GM20431 (cell line): ENCODE data around the gene INPP4B.

Experiments
- in situ Hi-C: fragments of 300-500 bp; cut with MseI, MboI; formaldehyde crosslinking; loops from one replicate; pipeline ENCODE4 v1.15.0; 2020; ENCODE audit warnings: low sequenced_read_pairs; ENCODE audit not compliant: unreplicated experiment

The INPP4B gene

DNA sequence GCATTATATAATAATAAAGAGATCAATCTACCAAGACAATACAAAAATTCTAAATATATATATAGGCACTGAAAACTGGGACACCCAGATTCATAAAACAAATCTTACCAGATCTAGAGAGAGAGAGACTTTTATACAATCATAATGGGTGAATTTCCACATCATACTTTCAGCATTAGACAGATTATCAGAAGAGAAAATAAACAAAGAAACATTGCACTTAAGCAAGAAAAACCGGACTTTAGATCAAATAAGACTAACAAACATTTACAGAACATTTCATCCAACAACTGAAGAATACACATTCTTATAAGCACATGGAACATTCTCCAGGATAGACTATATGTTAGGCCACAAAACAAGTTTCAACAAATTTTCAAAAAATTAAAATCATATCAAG, 245.1 kb downstream of the INPP4B start:
- in situ Hi-C loops: no loop called here

DNA sequence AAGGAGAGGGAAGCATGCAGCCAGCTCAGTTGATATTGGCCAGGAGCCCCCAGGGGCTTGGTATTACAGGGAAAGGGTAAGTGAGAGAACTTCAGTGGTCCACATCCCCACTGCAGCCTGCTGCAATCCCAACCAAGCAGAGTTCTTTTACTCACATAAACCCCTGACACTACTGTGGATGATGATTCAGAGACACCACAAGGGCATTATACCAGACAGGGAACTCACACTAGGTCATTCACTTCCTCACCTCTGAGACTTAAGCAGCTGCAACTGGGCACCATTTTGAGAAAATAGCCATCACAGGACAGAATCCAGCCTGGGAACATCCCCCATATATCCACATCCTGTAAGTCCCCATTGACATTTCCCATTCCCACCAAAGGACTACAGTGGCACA, 248.0 kb downstream of the INPP4B start:
- in situ Hi-C loops: no loop called here

DNA sequence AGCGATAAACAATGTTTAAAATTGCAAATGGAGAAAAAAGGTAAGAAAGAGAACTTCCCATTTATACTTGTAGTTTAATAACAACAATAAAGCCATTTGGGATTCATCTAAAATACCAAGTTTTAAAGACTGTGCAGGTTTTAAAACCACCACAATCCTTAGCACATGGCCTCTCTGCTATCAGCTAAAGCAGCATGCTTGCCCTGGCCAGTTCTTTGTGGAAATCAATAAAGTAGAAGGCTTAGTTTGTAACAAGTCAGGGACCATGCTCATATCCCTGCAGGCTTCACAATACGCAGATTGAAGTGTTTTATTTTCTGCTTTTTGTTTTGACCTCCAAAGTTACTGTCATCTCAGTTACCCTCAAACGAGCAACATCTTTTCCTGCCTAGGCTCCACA, 249.5 kb downstream of the INPP4B start:
- in situ Hi-C loops: no loop called here

DNA sequence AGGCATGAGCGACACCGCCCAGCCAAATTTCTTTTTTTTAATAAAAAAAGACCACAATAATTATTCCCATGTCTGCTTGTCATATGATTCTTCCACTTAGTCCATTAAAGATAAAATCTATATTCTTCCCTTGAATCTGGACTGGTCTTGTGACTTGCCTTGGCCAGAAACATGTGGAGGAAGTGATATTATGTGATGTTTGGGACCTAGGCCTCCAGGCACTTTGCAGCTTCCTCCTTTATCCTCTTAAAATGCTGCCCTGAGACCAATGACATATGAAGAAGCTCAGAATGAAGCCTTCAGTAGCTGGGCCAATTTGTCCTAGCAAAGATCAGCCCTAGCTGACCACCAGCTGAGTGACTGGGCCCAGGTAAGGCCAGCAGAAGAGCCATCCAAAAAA, 250.0 kb downstream of the INPP4B start:
- in situ Hi-C loops: no loop called here

DNA sequence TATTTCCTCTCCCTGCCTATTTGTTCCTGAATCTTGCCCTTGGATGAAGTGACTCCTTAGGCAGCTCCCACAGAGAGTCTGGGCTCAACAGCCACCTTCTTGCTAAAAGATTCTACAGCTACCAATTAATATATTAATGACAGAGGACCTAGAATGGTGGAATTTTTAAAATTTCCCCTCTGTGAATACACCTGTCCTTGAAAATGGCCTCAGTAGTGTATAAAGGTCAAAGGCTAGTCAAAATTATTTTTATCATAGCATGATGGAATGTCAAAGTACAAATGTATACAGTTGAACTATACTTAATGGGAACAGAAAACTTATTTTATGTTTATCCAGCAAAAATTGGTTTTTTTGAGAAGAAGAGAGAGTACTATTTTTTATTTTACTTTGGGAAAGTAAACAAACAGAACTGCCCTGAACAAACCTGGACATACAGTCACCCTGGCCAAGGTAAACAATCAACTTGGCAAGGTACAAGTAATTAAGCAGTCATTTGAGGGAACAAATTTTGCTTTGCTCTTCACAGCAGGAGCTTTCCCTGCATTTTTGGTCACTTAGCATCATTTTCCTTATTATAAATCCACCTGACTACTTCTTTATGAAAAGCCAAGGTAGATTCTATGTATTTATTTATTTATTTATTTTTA, 250.8 kb downstream of the INPP4B start:
- in situ Hi-C loops: no loop called here

DNA sequence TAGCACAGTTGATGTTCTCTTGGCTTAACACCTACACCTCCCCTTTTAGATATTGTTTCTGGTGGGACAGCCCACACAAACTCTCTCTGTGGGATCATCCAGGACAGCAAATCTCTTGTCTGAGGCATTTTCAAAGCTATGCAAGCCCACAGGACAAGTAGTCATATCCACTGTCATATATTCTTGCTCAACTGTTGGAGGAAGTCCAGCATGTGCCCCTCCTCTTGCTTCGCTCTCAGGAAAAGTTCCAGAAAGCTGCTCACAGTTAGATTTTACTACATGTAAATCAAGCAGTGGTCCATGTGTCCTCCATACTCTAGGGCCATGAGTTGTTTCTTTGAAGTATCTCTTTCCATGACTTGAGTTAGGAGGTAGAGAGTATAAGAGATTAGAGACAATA, 260.7 kb downstream of the INPP4B start:
- in situ Hi-C loops: no loop called here

DNA sequence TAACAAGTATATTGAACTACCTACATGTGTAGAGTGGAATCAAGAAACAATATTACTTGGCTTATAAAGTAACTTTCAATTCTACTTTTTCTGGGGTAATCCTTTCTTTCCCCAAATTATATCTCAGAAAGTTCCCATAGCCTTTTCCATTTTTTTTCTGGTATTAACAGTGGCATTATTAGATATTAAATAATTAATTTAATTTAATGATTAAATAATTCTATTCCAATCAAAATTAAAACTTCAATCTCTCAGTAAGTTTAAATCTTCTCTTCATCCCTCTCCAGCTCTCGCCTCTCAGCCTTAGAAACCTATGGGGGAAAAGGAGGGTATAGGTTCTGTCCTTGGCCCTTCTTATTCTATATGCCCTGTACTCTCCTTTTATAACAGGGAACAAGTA, 262.4 kb downstream of the INPP4B start:
- in situ Hi-C loops: no loop called here

DNA sequence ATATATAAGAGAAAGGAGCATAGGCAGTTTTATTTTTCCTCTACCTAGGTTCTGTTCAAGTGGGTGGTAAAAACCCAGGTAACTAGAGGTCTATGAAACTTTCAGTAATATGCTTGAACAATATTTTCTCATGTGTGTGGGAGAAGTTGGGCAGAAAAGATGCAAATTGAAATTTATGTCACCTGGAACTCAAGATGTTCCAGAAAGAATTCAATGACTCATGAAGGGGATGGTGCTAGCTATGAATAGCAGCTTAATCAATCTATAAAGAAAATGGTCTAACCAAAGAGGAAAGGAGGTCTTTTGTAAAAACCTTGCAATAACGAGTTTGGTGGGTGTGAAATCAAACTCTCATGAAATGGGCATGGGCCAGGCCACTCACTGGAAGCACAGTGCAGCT, 263.8 kb downstream of the INPP4B start:
- in situ Hi-C loops: no loop called here

DNA sequence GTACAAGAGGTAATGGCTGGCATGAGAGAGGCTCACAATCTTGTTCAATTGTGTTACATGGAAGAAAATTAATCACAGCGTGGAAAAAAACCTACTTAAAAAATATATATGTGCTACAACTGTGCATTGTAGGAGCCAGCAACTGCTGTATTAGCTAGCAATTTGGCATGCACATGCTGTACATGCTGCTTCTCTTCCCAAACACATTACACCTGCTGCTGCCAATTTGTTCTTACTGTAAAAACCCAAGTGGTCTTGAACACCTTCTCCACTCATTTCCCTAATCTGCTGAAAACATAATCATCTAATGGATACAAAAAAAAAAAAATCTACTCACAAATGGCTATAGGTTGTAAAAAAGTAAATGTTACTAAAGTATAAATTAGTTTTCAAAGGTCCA, 264.2 kb downstream of the INPP4B start:
- in situ Hi-C loops: no loop called here

DNA sequence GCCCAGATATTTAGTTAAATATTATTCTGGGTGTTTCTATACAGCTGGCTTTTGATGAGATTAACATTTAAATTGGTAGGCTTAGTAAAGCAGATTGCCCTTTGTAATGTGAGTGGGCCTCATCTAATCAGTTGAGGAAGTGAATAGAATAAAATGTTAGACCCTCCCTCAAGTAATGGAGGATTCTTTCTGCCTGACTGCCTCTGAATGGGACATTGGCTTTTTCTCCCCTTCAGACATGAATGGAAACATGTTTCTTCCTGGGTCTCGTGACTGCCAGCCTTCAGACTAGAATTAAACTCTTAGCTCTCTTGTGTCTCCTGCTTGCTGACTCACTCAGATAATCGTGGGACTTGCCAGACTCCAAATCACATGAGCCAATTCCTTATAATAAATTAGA, 266.7 kb downstream of the INPP4B start:
- in situ Hi-C loops: no loop called here

DNA sequence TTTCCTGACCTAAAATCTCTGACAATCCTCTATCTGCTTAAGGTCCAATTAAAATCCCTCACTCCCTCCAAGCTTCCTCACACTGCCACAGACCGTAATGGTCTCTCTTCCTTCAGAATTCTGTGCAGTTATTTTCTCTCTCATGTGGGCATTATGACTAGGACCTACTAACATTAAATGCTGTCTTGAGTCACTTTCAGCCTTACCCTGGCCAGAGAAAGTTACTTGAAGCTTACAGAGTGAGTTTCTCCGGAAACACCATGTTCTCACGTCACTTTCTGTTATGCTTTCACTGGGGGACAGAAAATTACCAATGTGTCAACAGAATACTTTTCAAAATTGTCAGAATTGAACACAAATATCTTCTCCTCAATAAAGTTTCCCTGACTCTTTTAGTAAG, 271.8 kb downstream of the INPP4B start:
- in situ Hi-C loops: no loop called here

DNA sequence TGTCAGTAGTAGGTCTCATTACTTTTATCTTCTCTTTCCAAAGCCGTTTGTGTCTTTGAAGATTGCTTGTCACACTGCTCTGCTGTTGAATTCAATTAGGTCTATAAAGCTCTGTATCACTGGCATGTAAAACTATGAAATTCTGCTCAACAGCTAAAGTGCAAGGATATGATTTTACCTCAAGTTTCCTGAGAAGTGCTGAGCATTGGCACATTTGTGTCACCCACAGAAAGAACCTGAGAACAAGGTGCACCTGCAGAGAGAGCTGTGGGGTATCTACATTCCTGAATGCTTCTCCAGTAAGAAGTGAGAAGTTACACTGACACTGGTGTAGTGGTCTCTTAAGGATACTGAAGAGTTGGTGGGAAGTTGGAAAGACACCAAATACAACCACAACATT, 274.0 kb downstream of the INPP4B start:
- in situ Hi-C loops: no loop called here

DNA sequence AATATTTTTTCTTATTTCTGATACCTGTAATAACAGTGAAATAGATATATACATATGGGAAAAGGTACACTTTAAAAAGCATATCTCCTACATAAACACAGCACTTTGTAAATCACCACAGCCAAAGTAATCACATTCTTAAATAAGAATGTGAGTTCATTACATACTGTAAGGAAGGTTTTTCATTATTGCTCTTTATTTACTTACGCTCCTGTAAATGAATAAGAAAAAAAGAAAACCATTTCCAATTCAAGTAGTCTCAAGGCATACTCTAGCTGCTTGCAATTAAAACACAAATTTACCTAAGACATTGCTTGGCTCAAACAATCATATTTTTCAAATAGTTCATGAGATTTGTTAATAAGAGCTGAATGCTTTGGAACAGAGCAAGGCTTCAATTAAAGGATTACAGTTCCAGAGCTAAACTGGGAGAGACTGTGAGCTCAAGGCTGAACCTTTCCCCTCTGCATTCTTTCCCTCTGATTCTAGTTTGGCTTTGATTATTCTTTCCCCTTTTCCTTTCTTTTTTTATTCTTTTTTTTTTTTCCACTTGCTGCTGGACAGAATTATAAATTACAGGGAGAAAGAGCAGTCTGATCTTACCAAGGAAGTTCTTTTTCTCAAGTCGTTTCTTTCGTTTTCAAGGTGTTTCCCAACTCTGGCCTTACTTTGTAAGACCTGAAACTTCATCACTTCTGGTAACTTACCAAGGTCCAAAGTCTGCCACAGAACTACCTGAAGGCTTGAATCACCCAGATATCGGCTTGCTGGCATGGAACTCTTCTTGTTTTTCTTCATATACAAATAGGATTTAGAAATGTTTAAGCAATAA, 278.3 kb downstream of the INPP4B start:
- in situ Hi-C loops: no loop called here

DNA sequence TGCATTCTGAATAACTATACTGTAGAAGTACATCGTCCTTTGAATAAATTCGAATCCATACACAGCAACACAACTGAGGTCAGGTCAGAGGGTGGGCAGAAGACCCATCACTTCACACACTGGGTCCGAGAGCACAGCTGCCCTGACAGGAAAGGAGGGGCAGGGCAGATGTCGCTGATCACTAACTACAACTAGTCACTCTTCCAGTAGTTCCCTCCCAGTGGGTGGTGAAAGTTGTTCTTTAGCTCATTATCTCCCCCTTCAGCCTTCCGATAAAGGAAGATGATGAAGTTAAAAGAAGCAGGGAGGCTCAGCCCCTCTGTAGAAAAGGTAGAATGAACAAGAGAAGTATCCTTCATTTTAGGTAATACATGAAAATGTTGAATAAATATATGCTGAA, 278.9 kb downstream of the INPP4B start:
- in situ Hi-C loops: no loop called here

DNA sequence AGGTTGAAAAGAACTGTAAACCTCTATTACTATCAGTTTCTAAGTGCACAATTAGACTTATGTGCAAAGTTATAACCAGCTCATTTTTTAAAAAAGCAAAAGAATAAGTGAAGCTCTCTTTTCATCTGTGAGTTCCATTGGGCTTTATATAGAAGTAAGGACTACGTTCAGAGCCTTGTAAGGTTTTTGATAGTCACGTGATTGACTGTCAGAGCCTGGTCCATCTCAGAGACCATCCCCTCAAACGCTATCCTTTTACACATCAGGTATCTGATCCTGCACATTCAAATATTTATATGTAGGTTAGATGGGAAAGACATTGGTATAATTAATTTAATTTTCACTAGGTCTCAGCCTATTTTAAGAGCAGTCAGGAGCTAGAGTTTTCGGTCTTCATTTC, 279.3 kb downstream of the INPP4B start:
- in situ Hi-C loops: no loop called here

DNA sequence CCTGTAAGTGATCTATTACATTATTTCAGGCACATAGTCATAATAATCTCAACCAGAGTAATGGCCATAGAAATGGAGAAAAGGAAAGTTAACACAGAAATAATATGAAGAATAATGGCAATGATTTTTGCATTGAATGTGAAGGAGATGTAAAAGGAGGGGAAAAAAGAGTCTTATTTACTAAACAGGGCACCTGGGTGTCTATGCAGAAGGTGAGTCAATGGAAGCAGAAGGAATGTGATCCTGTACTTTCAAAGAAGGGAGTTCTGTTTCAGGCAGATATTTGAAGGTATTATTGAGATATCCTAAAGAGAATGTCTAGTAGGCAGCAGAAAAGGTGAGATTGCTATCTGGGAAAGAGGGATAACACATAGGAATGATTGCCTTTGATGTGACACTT, 279.9 kb downstream of the INPP4B start:
- in situ Hi-C loops: no loop called here

DNA sequence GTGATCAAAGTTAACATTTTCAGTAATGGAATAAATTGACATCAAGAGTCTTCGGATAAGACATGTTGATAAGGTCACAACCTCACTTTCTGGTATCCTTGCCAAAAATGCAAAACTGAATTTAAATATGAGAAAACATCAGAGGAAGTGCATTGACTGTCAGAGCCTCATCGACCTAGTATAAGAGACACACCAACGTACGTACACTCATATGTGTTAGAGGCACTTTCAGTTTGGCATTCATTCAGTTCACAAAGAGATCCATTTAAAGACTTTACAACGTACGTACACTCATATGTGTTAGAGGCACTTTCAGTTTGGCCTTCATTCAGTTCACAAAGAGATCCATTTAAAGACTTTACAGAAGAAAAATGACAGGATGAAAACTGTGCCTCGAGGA, 280.3 kb downstream of the INPP4B start:
- in situ Hi-C loops: no loop called here

DNA sequence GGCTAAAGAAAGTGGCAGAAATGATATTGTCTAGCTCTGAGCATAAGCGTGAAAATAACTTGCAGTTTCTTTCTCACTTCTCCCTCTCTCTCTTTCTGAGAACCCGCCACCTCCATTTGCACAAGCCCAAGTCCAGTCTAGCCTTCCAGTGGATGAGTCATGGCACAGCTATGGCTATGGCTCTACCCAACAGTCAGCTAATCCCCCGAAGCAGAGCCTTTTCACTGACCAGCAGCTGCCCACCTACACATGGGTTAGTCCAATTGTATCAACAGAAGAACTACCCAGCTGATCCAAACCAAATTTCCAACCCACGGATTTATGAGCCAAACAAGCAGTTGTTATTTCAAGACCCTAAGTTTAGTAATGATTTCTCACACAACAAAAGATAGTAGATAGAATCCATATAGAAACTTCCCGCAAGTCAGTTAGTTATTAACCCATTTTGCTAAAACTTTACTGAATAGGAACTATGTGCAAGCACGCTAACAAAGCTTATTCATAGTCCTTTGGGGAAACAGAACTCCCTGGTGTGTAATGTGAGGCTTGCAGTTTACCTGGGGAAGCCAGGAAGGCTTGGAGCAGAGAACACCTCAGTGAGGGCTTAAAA, 282.3 kb downstream of the INPP4B start:
- in situ Hi-C loops: no loop called here

DNA sequence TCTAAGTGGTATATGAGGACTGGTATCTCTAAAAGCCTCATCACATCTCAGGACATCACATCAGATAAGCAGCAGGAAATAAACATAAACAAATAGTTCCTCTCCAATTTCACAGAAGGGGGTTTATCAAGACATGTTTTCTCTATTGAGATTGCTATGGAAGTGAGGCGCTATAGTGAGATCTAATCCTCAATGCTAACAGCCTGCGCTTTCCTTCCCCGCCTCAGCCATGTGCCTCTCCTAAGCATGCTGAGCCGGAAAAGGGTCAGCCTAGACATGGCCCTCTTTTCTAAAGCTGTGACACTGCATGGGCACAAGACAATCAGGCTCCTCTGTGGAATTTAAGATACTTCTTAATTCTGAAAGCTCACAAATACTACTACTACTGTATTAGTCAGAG, 286.1 kb downstream of the INPP4B start:
- in situ Hi-C loops: no loop called here

DNA sequence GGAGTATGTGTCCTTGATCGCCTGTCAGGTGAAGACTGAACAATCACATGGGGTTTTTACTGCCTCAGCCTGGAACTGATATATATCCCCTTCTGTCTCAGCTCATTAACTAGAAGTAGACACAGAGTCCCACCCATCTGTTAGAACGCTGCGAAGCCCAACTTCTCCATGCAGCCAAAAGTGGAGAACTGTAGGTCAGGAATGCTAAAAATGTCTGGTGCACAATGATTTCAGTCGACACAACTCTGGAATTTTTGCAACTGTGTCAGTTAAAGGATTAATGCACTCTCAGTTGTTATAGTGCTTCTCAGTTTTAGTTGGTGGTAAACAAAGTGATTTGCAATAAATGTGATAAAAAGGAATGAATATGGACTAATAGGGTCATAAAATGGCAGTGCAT, 287.2 kb downstream of the INPP4B start:
- in situ Hi-C loops: no loop called here

DNA sequence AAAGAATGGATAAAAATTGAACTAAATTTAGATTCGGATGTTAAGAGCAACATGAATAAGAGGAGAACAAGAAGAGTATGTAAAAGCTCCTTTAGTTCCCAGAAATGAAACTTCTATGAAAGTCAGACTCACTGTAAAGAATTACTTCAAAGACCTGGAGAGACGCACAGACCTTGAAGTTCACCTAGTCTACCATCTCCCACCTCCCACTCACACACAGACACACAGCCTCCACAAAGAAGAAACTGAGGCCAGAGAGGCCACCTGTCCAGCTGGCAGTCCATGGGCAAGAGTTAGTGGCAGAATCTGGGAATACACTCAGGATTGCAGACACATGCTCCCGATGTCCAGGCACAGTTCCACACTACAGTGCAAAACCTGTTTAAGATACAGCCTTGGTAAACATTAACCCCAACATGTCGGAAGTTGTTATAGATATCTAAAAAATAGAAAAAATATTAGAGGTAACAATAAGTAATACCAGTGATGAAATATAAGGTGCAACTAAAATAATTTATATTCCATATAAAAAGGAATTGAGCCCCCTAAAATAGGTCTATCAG, 288.8 kb downstream of the INPP4B start:
- in situ Hi-C loops: no loop called here
